ENCODE results near the gene CHRND.

GRCh38 chr2:232481322-232482140, 44.4 kb upstream of the CHRND start:
- TF ChIP-seq CTCF (IDR thresholded peaks at IDR 0.05; ENCODE audit: low read depth, low read length) (no peak), EZH2phosphoT487 (IDR thresholded peaks at IDR 0.05; ENCODE audit: low read depth) (no peak)

Measured in OCI-LY3 (cell line).